Hippocampal formation (tissue), 2 donors: ENCODE data around the gene PFKFB4.

ENCODE experiments used
- DNase-seq, 2 donors: peaks; one replicate each; lab custom pipeline; 2025; lab: John Stamatoyannopoulos, UW

PFKFB4 gene

GRCh38 chr3:48556796-48557626 is at the start of gene PFKFB4:
Gene PFKFB4 (minus strand): TSS chr3:48556803. CDS start chr3:48556777, 26 bp downstream.
- DNase-seq, result peak; percentile 99 to 100

GRCh38 chr3:48601622-48601994 is 45.0 kb upstream of the PFKFB4 start:
- DNase-seq, result no peak

- DNase-seq, result no peak
Measured at GRCh38 chr3:48600711-48601621, 44.4 kb upstream of the PFKFB4 start.

- DNase-seq, result no peak
Measured at GRCh38 chr3:48599509-48600285, 43.1 kb upstream of the PFKFB4 start.

GRCh38 chr3:48599077-48599501 is 42.5 kb upstream of the PFKFB4 start:
- DNase-seq, result no peak

- no peak for DNase-seq
Measured at GRCh38 chr3:48598323-48599076, 41.9 kb upstream of the PFKFB4 start.

GRCh38 chr3:48597408-48597800 is 40.8 kb upstream of the PFKFB4 start:
- DNase-seq, result no peak

- no peak for DNase-seq
Measured at GRCh38 chr3:48596676-48597407, 40.2 kb upstream of the PFKFB4 start.

GRCh38 chr3:48596157-48596556 is 39.6 kb upstream of the PFKFB4 start:
- DNase-seq, result no peak

GRCh38 chr3:48595526-48596121 is 39.0 kb upstream of the PFKFB4 start:
- no peak for DNase-seq

GRCh38 chr3:48595075-48595525 is 38.5 kb upstream of the PFKFB4 start, which contains the start of gene COL7A1:
Gene COL7A1 (minus strand): TSS chr3:48595329. CDS start chr3:48595159, 170 bp downstream.
- no peak for DNase-seq

- DNase-seq, result no peak
Measured at GRCh38 chr3:48594417-48595049, 37.9 kb upstream of the PFKFB4 start.

- no peak for DNase-seq
Measured at GRCh38 chr3:48593337-48593736, 36.7 kb upstream of the PFKFB4 start.

GRCh38 chr3:48592519-48593087 is 36.0 kb upstream of the PFKFB4 start:
- no peak for DNase-seq

- no peak for DNase-seq
Measured at GRCh38 chr3:48591886-48592518, 35.4 kb upstream of the PFKFB4 start.

- no peak for DNase-seq
Measured at GRCh38 chr3:48591436-48591835, 34.8 kb upstream of the PFKFB4 start.

- no peak for DNase-seq
Measured at GRCh38 chr3:48588230-48588629, 31.6 kb upstream of the PFKFB4 start.

- no peak for DNase-seq
Measured at GRCh38 chr3:48587686-48588085, 31.1 kb upstream of the PFKFB4 start.

GRCh38 chr3:48585411-48585810 is 28.8 kb upstream of the PFKFB4 start:
- no peak for DNase-seq
